CD4-positive, CD25-positive, alpha-beta regulatory T cell (primary cell): ENCODE measurements around the gene SMARCC2. TPM values are rescaled to one million over a fixed set of nuclear protein-coding genes. Genes with fewer than 3 reads are reported as not detected.

Source experiments
- ATAC-seq, 2 donors: fragments of 150-1000 bp; cut with Tn5 transposase; one replicate each; pipeline ENCODE4 v1.10.0; 2021; ENCODE audit warnings: low read depth in 2 of 2, moderate number of reproducible peaks in 2 of 2, moderate library complexity in 1 of 2
- DNase-seq, 3 donors: peaks; one replicate each; pipeline versions ENCODE4 v3.0.0 to v3.0.0-alpha.2; 2012 to 2022; ENCODE audit warnings: mixed read lengths in 1 of 3
- H3K27ac ChIP-seq: one replicate; pipeline ENCODE4 v1.7.0; 2013; ENCODE audit warnings: mild to moderate bottlenecking, low read length; ENCODE audit not compliant: insufficient read depth, poor library complexity, severe bottlenecking
- H3K27me3 ChIP-seq: one replicate; pipeline ENCODE4 v1.7.0; 2013; ENCODE audit warnings: low read length; ENCODE audit not compliant: control insufficient read depth, insufficient read depth
- H3K36me3 ChIP-seq: one replicate; pipeline ENCODE4 v1.7.0; 2013; ENCODE audit warnings: mild to moderate bottlenecking, low read length, moderate library complexity; ENCODE audit not compliant: control insufficient read depth, insufficient read depth
- H3K4me1 ChIP-seq: 2 replicates; pipeline ENCODE4 v1.7.0; 2013; ENCODE audit warnings: mild to moderate bottlenecking, low read length; ENCODE audit not compliant: insufficient read depth, control insufficient read depth, poor library complexity, severe bottlenecking
- H3K4me3 ChIP-seq: one replicate; pipeline ENCODE4 v1.7.0; 2013; ENCODE audit warnings: low read depth, mild to moderate bottlenecking, low read length, moderate library complexity
- H3K9me3 ChIP-seq, 2 experiments: 1 replicate in 1 of 2; 2 replicates in 1 of 2; pipeline ENCODE4 v1.7.0; 2013; ENCODE audit warnings: low read length in 2 of 2, mild to moderate bottlenecking in 1 of 2, moderate library complexity in 1 of 2; ENCODE audit not compliant: control insufficient read depth in 2 of 2
- H3K27ac Mint-ChIP-seq, 3 donors: one replicate each; pipeline ENCODE4 v1.8.0; 2020 to 2022; ENCODE audit warnings: mild to moderate bottlenecking in 3 of 3, mixed read lengths in 3 of 3, moderate library complexity in 2 of 3
- H3K27me3 Mint-ChIP-seq: one replicate; pipeline ENCODE4 v1.8.0; 2022; ENCODE audit warnings: mild to moderate bottlenecking, mixed read lengths
- H3K36me3 Mint-ChIP-seq: one replicate; pipeline ENCODE4 v1.8.0; 2020; ENCODE audit warnings: mixed read lengths
- H3K4me1 Mint-ChIP-seq, 4 donors: one replicate each; pipeline ENCODE4 v1.8.0; 2020 to 2022; ENCODE audit warnings: mixed read lengths in 4 of 4, mild to moderate bottlenecking in 1 of 4
- H3K4me3 Mint-ChIP-seq, 4 donors: one replicate each; pipeline ENCODE4 v1.8.0; 2020 to 2022; ENCODE audit warnings: mild to moderate bottlenecking in 4 of 4, mixed read lengths in 4 of 4, moderate library complexity in 3 of 4
- H3K9me3 Mint-ChIP-seq, 7 donors: one replicate each; pipeline ENCODE4 v1.8.0; 2020 to 2022; ENCODE audit warnings: mixed read lengths in 7 of 7, mild to moderate bottlenecking in 3 of 7, moderate library complexity in 2 of 7
- polyA plus RNA-seq, 4 donors: library from polyadenylated mRNA; unstranded; fragments of 300-500 nt; fragmentation: Illumina TruSeq; gene quantifications; one replicate each; pipeline ENCODE4 v1.2.3, GENCODE V29; 2021
- total RNA-seq: library from RNA; stranded (reverse); gene quantifications from one replicate; pipeline ENCODE4 v1.2.3, GENCODE V29; 2022

Gene SMARCC2
- total and polyA plus RNA-seq, 5 donors from 2014 or later: 46.3 to 153 (median 57.1) TPM

DNA sequence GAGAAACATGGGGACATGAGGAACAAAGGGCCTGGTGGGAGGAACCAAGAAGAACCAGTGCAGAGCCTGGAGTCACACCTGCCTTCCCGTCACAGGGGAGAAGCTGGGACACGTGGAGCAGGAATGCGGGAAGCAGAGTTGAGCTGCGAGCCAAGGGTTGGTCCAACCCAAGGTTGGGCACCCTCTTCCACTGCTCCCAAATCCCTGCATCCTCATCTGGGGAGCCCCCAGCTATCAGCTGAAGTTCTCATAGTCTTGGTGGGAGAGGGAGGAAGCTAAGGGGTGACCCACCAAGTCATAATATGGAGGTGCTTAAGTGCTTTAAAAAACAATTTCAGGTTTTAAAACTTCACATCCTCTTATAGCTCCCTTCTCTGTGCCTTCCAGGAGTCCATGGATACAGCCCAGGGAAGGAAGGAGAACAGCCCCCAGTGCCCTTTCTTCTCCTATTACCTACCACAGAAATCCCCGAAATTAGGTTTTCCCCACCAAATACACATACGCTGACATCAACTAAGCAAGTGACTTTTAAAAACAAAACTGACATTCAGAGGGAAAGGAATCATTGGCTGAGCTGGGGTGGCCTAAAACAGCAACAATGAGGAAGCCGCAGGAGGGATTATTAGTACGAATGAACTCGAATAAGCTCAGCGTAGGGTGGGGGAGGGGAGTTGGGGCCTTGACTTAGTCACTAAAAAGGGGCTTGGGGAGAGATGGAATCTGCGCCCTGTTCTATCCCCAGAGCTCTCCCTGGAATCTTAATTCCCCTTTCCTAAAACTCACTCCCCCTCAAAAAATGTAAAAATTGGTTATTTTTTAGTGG, 26.6 kb downstream of the SMARCC2 start:
- no peaks in the 10 kb centered on the region for H3K9me3 ChIP-seq
- H3K27ac ChIP-seq: peak overlapping the region; percentile 95
- Mint-ChIP-seq H3K4me1 (peaks cover 0 to 45% (median 29%) of the 10 kb centered on the region in 4 donors), H3K4me3 (peak overlapping the region in 1 of 4 donors; percentile 38), H3K27ac (peak overlapping the region in 2 of 3 donors; percentile 20 to 83), H3K27me3 (no peaks in the 10 kb centered on the region), H3K9me3 (no peaks in the 10 kb centered on the region), H3K36me3 (peaks cover 35% of the 10 kb centered on the region)
- H3K4me3 ChIP-seq: no peak overlapping the region
- H3K36me3 ChIP-seq: peaks cover 65% of the 10 kb centered on the region
- H3K4me1 ChIP-seq: peaks cover 37% of the 10 kb centered on the region
- ATAC-seq (no peak), DNase-seq (no peak)
- no peaks in the 10 kb centered on the region for H3K27me3 ChIP-seq

DNA sequence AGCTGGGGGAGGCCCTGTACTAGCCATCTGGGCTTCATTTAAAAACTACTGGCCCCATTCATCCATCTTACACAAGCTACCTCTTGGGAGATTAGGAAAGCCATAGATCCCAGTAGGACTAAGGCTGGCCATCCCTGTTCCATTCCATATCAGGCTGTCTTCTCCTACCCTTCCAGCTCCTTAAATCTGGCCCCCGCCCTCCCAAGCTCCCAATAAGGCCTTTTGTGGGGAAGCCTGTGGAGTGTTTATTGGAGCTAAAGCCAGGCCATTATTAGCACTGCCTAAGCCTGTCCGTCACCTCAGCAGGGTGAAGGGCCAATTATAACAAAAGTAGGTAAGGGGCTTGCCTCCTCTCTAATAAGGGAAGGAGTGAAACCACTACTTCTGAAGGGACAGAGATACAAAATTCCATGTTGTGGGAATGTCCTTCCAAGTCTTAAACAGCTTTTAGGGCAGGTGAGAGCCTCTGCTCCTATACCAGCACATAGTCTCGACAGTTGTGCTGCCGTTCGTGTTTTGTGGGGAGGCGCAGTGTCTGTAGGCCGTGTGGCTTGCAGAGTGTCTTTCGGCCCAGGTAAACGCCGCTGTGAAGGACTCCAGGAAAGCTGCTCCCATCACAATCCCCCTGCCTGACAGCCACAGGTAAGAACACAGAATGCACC, 27.5 kb downstream of the SMARCC2 start:
- H3K36me3 Mint-ChIP-seq: peaks cover 30% of the 10 kb centered on the region
- peaks cover 0 to 53% (median 34%) of the 10 kb centered on the region in 4 donors for H3K4me1 Mint-ChIP-seq

GRCh38 chr12:56160894-56161689, 28.2 kb downstream of the SMARCC2 start:
- peaks cover 46% of the 10 kb centered on the region for H3K4me1 ChIP-seq
- peak overlapping the region; percentile 95 for H3K27ac ChIP-seq
- peak overlapping the region; percentile 95 to 100 (median 98) for H3K27ac Mint-ChIP-seq
- H3K27me3 Mint-ChIP-seq: no peaks in the 10 kb centered on the region
- H3K9me3 Mint-ChIP-seq: no peaks in the 10 kb centered on the region
- peaks cover 56% of the 10 kb centered on the region for H3K36me3 ChIP-seq
- H3K9me3 ChIP-seq: no peaks in the 10 kb centered on the region
- H3K36me3 Mint-ChIP-seq: peaks cover 30% of the 10 kb centered on the region
- ATAC-seq: no peak
- peaks cover 0 to 58% (median 34%) of the 10 kb centered on the region in 4 donors for H3K4me1 Mint-ChIP-seq
- DNase-seq: no peak
- peak overlapping the region; percentile 98 for H3K4me3 ChIP-seq
- H3K4me3 Mint-ChIP-seq: peak overlapping the region; percentile 92 to 100 (median 100)
- H3K27me3 ChIP-seq: no peaks in the 10 kb centered on the region

More for the DNA sequence above, 27.5 kb downstream of the SMARCC2 start:
- peak overlapping the region; percentile 95 for H3K27ac ChIP-seq
- H3K4me3 ChIP-seq: no peak overlapping the region
- ATAC-seq (no peak), DNase-seq (no peak)
- Mint-ChIP-seq H3K27me3 (no peaks in the 10 kb centered on the region), H3K9me3 (no peaks in the 10 kb centered on the region), H3K4me3 (peak overlapping the region; percentile 72 to 100 (median 96)), H3K27ac (peak overlapping the region in 2 of 3 donors; percentile 98 to 100)
- no peaks in the 10 kb centered on the region for H3K9me3 ChIP-seq
- peaks cover 45% of the 10 kb centered on the region for H3K4me1 ChIP-seq
- H3K36me3 ChIP-seq: peaks cover 57% of the 10 kb centered on the region
- H3K27me3 ChIP-seq: no peaks in the 10 kb centered on the region

DNA sequence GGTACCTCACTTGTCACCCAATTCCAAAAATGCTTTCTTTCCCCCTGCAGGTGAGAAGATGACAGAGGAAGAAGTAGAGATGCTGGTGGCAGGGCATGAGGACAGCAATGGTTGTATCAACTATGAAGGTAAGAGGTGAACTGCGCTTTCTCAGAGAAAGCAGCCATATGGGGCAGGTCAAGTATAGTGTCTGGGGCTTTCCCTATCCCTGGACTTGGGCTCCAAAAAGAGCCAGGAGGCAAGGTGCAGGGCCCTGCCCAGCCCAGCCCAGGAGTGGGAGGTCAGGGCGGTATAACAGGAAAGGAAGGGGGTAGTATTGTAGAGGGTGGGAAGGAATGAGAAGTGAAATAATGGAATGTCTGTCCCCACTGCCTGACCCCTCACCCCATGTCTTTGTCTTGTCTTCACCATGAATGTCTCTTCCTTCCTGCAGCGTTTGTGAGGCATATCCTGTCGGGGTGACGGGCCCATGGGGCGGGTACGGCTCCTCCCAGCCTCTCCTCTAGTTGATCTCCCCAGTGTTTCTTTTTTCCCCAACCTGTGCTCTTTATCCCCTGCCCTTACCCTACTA, 29.0 kb downstream of the SMARCC2 start:
- Mint-ChIP-seq H3K9me3 (no peaks in the 10 kb centered on the region), H3K4me3 (peak overlapping the region; percentile 92 to 100 (median 100)), H3K4me1 (peaks cover 0 to 58% (median 34%) of the 10 kb centered on the region in 4 donors), H3K27ac (peak overlapping the region; percentile 98 to 100 (median 100)), H3K27me3 (no peaks in the 10 kb centered on the region), H3K36me3 (peaks cover 25% of the 10 kb centered on the region)
- peaks cover 46% of the 10 kb centered on the region for H3K4me1 ChIP-seq
- no peaks in the 10 kb centered on the region for H3K9me3 ChIP-seq
- no peaks in the 10 kb centered on the region for H3K27me3 ChIP-seq
- peak overlapping the region; percentile 98 for H3K4me3 ChIP-seq
- DNase-seq: peak; percentile 47 to 78 (median 67)
- peak overlapping the region; percentile 95 for H3K27ac ChIP-seq
- ATAC-seq: peak; percentile 44 to 58
- peaks cover 51% of the 10 kb centered on the region for H3K36me3 ChIP-seq

- H3K9me3 Mint-ChIP-seq: no peaks in the 10 kb centered on the region
- peak overlapping the region; percentile 95 for H3K27ac ChIP-seq
- peaks cover 46% of the 10 kb centered on the region for H3K4me1 ChIP-seq
- H3K4me3 ChIP-seq: peak overlapping the region; percentile 98
- H3K36me3 ChIP-seq: peaks cover 44% of the 10 kb centered on the region
- DNase-seq: peak in 1 of 3 donors; percentile 27
- no peaks in the 10 kb centered on the region for H3K27me3 ChIP-seq
- H3K27me3 Mint-ChIP-seq: no peaks in the 10 kb centered on the region
- peak overlapping the region; percentile 92 to 100 (median 100) for H3K4me3 Mint-ChIP-seq
- no peak for ATAC-seq
- no peaks in the 10 kb centered on the region for H3K9me3 ChIP-seq
- H3K4me1 Mint-ChIP-seq: peaks cover 0 to 59% (median 34%) of the 10 kb centered on the region in 4 donors
- peaks cover 25% of the 10 kb centered on the region for H3K36me3 Mint-ChIP-seq
- H3K27ac Mint-ChIP-seq: peak overlapping the region; percentile 98 to 100 (median 100)
These were observed 29.6 kb downstream of the SMARCC2 start for GRCh38 chr12:56159482-56160192.

- H3K4me3 Mint-ChIP-seq: peak overlapping the region; percentile 92 to 100 (median 100)
- DNase-seq (peak; percentile 18 to 48 (median 23)), ATAC-seq (no peak)
- H3K9me3 Mint-ChIP-seq: no peaks in the 10 kb centered on the region
- Histone ChIP-seq H3K36me3 (peaks cover 38% of the 10 kb centered on the region), H3K4me3 (peak overlapping the region; percentile 98), H3K27me3 (no peaks in the 10 kb centered on the region), H3K4me1 (peaks cover 46% of the 10 kb centered on the region), H3K27ac (peak overlapping the region; percentile 95), H3K9me3 (no peaks in the 10 kb centered on the region)
- no peaks in the 10 kb centered on the region for H3K27me3 Mint-ChIP-seq
- peaks cover 0 to 59% (median 34%) of the 10 kb centered on the region in 4 donors for H3K4me1 Mint-ChIP-seq
- H3K36me3 Mint-ChIP-seq: peaks cover 21% of the 10 kb centered on the region
- H3K27ac Mint-ChIP-seq: peak overlapping the region; percentile 98 to 100 (median 100)
These were observed 30.3 kb downstream of the SMARCC2 start for GRCh38 chr12:56158926-56159461.
